ENCODE data around the gene SLC39A13.
A peak's percentile ranks its signal among the peaks of the same experiment; 100 is the strongest.

SLC39A13 gene

DNA sequence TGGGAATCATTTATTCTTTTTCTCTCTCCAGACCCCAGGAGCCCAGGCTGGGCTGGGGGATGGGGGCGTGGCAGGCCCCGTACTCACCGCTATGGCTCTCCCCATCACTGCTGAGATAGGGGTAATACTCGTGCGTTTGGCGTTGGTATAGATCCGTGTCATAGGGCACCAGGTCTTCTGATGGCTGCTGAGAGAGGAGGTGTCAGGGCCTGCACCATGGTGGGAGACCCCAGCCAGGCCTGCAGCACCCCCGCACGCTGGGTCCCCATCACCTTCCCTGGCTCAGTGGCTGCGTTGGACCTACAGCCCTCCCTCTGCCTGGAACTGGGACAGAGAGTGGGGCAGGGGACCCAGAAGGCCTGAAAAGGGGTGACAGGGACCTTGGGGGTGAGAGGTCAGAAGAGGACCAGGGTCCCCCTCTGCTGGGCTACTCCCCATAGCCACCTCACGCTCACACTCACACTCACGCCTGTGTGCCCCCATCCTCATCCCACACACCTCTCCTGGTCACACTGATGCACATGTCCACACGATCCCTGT lies 32.8 kb upstream of the SLC39A13 start:
- no peak overlapping the region for H3K9ac ChIP-seq (ENCODE audit: low read length)
- no peak overlapping the region for H3K4me3 ChIP-seq (ENCODE audit: low read length)
- no peaks in the 10 kb centered on the region for H3K36me3 ChIP-seq (ENCODE audit: control insufficient read depth, insufficient read depth, low read length)
- no peaks in the 10 kb centered on the region for H3K9me3 ChIP-seq (ENCODE audit: control insufficient read depth, low read length)
- no peaks in the 10 kb centered on the region for H3K27me3 ChIP-seq (ENCODE audit: control insufficient read depth, insufficient read depth, low read length)
- H3K4me1 ChIP-seq (ENCODE audit: control insufficient read depth, insufficient read depth, low read length) = no peaks in the 10 kb centered on the region

DNA sequence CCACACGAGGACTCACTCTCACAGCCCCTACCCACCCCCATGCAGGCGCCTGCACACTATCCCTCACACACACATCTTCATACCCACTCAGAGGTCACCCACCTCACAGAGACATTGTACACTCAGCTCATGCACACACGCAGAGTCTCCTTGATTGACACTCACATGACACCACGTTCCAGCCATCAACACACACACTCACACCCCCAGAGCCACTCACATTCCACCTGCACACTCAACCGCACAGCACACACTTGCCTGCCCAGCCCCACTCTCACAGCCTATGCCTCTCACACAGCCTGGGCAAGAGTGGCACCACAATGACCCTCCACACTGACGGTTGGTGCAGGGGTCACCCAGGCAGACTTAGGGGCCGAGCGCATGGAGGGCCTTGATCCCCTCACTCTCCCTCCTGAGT lies 32.3 kb upstream of the SLC39A13 start:
- Histone ChIP-seq H3K9me3 (ENCODE audit: control insufficient read depth, low read length) (no peaks in the 10 kb centered on the region), H3K4me3 (ENCODE audit: low read length) (no peak overlapping the region), H3K9ac (ENCODE audit: low read length) (no peak overlapping the region), H3K36me3 (ENCODE audit: control insufficient read depth, insufficient read depth, low read length) (no peaks in the 10 kb centered on the region), H3K4me1 (ENCODE audit: control insufficient read depth, insufficient read depth, low read length) (no peaks in the 10 kb centered on the region), H3K27me3 (ENCODE audit: control insufficient read depth, insufficient read depth, low read length) (no peaks in the 10 kb centered on the region)

- Histone ChIP-seq H3K36me3 (ENCODE audit: control insufficient read depth, insufficient read depth, low read length) (no peaks in the 10 kb centered on the region), H3K4me3 (ENCODE audit: low read length) (no peak overlapping the region), H3K27me3 (ENCODE audit: control insufficient read depth, insufficient read depth, low read length) (no peaks in the 10 kb centered on the region), H3K9ac (ENCODE audit: low read length) (peak overlapping the region; percentile 53), H3K9me3 (ENCODE audit: control insufficient read depth, low read length) (no peaks in the 10 kb centered on the region), H3K4me1 (ENCODE audit: control insufficient read depth, insufficient read depth, low read length) (no peaks in the 10 kb centered on the region)
Measured at GRCh38 chr11:47376525-47377371, 31.6 kb upstream of the SLC39A13 start.

DNA sequence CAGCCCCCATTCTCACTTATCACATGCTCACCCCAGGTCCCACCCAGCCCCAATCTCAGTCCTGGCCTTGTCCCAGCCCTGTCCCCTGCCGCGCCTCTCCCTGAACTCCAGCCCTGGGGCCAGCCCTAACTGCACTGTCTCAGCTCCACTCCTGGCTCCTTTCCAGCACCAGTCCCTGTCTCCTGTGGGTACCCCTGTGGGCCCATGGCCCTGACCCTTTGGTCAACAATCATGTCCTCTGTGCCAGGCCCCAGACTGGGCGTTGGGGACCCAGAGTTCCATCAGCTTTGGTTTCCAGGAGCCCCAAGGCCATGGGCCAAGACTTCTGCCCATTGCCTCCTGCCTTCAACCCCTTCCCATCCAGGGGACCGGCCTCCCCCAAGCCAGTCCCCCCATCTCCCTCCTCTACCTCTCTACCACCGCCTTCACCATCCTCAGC lies 30.8 kb upstream of the SLC39A13 start:
- Histone ChIP-seq H3K9me3 (ENCODE audit: control insufficient read depth, low read length) (no peaks in the 10 kb centered on the region), H3K4me3 (ENCODE audit: low read length) (no peak overlapping the region), H3K9ac (ENCODE audit: low read length) (peak overlapping the region; percentile 53), H3K27me3 (ENCODE audit: control insufficient read depth, insufficient read depth, low read length) (no peaks in the 10 kb centered on the region), H3K4me1 (ENCODE audit: control insufficient read depth, insufficient read depth, low read length) (no peaks in the 10 kb centered on the region), H3K36me3 (ENCODE audit: control insufficient read depth, insufficient read depth, low read length) (no peaks in the 10 kb centered on the region)

GRCh38 chr11:47378010-47378835 lies 30.2 kb upstream of the SLC39A13 start, which contains the start of gene SPI1:
Gene SPI1, minus strand, starts transcription at chr11:47378547. Its CDS starts 194 bp downstream, at chr11:47378353.
- H3K36me3 ChIP-seq (ENCODE audit: control insufficient read depth, insufficient read depth, low read length) = no peaks in the 10 kb centered on the region
- peak within 1 kb of the TSS; percentile 53 for H3K9ac ChIP-seq (ENCODE audit: low read length)
- no peaks in the 10 kb centered on the region for H3K4me1 ChIP-seq (ENCODE audit: control insufficient read depth, insufficient read depth, low read length)
- no peak within 1 kb of the TSS for H3K4me3 ChIP-seq (ENCODE audit: low read length)
- H3K27me3 ChIP-seq (ENCODE audit: control insufficient read depth, insufficient read depth, low read length) = no peaks in the 10 kb centered on the region
- no peaks in the 10 kb centered on the region for H3K9me3 ChIP-seq (ENCODE audit: control insufficient read depth, low read length)

DNA sequence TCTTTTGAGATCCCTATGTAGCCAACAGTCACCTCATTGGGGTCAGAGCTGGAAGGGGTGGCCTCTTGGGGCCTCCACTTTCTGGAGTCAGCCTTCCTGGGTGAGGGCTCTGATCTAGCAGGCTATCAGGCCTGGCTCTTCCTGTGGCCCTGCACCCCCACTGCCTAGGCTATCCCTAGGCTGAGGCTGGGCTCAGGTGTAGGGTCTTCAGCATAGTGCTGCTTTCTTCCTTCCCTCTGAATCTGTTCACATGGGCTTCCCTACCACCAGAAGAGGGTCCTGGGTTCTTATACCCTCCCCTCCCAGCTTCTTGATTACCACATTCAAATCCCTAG lies 29.6 kb upstream of the SLC39A13 start:
- no peaks in the 10 kb centered on the region for H3K4me1 ChIP-seq (ENCODE audit: control insufficient read depth, insufficient read depth, low read length)
- no peaks in the 10 kb centered on the region for H3K27me3 ChIP-seq (ENCODE audit: control insufficient read depth, insufficient read depth, low read length)
- no peak overlapping the region for H3K9ac ChIP-seq (ENCODE audit: low read length)
- no peaks in the 10 kb centered on the region for H3K36me3 ChIP-seq (ENCODE audit: control insufficient read depth, insufficient read depth, low read length)
- no peaks in the 10 kb centered on the region for H3K9me3 ChIP-seq (ENCODE audit: control insufficient read depth, low read length)
- H3K4me3 ChIP-seq (ENCODE audit: low read length) = no peak overlapping the region

DNA sequence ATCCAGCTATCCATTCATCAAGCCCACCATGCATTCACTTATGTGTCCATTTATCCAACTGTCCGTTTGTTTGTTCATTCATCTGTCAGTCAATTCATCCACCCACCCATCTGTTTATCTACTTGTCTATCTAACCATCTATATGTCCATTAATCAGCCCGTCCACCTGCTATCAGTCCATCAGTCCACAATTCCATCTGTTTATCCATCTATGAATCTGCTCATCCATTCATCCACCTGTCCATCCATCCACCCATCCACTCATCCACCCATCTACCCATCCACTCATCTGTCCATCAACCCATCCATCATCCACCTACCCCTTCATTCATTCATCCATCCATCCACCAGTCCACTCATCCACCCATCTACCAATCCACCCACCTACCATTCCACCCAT lies 29.1 kb upstream of the SLC39A13 start:
- no peak overlapping the region for H3K4me3 ChIP-seq (ENCODE audit: low read length)
- H3K27me3 ChIP-seq (ENCODE audit: control insufficient read depth, insufficient read depth, low read length) = no peaks in the 10 kb centered on the region
- H3K4me1 ChIP-seq (ENCODE audit: control insufficient read depth, insufficient read depth, low read length) = no peaks in the 10 kb centered on the region
- H3K36me3 ChIP-seq (ENCODE audit: control insufficient read depth, insufficient read depth, low read length) = no peaks in the 10 kb centered on the region
- no peaks in the 10 kb centered on the region for H3K9me3 ChIP-seq (ENCODE audit: control insufficient read depth, low read length)
- no peak overlapping the region for H3K9ac ChIP-seq (ENCODE audit: low read length)

DNA sequence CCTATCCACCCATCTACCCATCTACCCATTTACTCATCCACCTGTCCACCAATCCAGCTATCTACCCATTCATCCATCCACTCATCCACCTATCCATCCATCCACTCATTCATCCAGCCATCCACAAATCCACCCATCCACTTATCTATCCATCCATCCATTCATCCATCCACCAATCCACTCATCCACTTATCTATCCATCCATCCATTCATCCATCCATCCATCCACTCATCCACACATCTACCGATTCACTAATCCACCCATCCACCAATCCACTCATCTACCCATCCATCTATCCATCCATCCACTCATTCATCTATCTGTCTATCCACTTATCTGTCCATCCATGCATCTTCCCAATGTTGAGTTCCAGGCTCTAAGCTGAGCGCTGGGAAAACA lies 28.3 kb upstream of the SLC39A13 start:
- no peaks in the 10 kb centered on the region for H3K9me3 ChIP-seq (ENCODE audit: control insufficient read depth, low read length)
- no peaks in the 10 kb centered on the region for H3K36me3 ChIP-seq (ENCODE audit: control insufficient read depth, insufficient read depth, low read length)
- no peaks in the 10 kb centered on the region for H3K27me3 ChIP-seq (ENCODE audit: control insufficient read depth, insufficient read depth, low read length)
- H3K4me3 ChIP-seq (ENCODE audit: low read length) = no peak overlapping the region
- H3K9ac ChIP-seq (ENCODE audit: low read length) = no peak overlapping the region
- H3K4me1 ChIP-seq (ENCODE audit: control insufficient read depth, insufficient read depth, low read length) = no peaks in the 10 kb centered on the region

- H3K9me3 ChIP-seq (ENCODE audit: control insufficient read depth, low read length) = no peaks in the 10 kb centered on the region
- H3K27me3 ChIP-seq (ENCODE audit: control insufficient read depth, insufficient read depth, low read length) = no peaks in the 10 kb centered on the region
- no peaks in the 10 kb centered on the region for H3K4me1 ChIP-seq (ENCODE audit: control insufficient read depth, insufficient read depth, low read length)
- H3K4me3 ChIP-seq (ENCODE audit: low read length) = no peak overlapping the region
- H3K9ac ChIP-seq (ENCODE audit: low read length) = no peak overlapping the region
- H3K36me3 ChIP-seq (ENCODE audit: control insufficient read depth, insufficient read depth, low read length) = no peaks in the 10 kb centered on the region
Measured at GRCh38 chr11:47383071-47383470, 25.3 kb upstream of the SLC39A13 start.

DNA sequence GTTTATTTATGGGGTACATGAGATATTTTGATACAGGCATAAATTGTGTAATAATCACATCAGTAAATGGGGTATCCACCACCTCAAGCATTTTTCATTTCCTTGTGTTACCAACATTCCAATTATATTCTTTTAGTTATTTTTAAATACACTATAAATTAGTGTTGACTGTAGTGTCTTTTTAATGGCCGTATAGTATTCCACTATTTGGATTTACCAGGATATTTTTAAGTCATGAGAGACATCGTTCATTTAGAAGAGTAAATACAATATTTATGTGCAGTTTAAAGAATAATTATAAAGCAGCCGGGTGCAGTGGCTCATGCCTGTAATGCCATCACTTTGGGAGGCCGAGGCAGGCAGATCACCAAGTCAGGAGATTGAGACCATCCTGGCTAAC lies 23.9 kb upstream of the SLC39A13 start:
- Histone ChIP-seq H3K4me3 (ENCODE audit: low read length) (no peak overlapping the region), H3K9me3 (ENCODE audit: control insufficient read depth, low read length) (no peaks in the 10 kb centered on the region), H3K36me3 (ENCODE audit: control insufficient read depth, insufficient read depth, low read length) (no peaks in the 10 kb centered on the region), H3K4me1 (ENCODE audit: control insufficient read depth, insufficient read depth, low read length) (peaks cover 6% of the 10 kb centered on the region), H3K9ac (ENCODE audit: low read length) (no peak overlapping the region), H3K27me3 (ENCODE audit: control insufficient read depth, insufficient read depth, low read length) (no peaks in the 10 kb centered on the region)

- Histone ChIP-seq H3K9me3 (ENCODE audit: control insufficient read depth, low read length) (no peaks in the 10 kb centered on the region), H3K36me3 (ENCODE audit: control insufficient read depth, insufficient read depth, low read length) (no peaks in the 10 kb centered on the region), H3K4me3 (ENCODE audit: low read length) (no peak overlapping the region), H3K4me1 (ENCODE audit: control insufficient read depth, insufficient read depth, low read length) (peaks cover 6% of the 10 kb centered on the region), H3K27me3 (ENCODE audit: control insufficient read depth, insufficient read depth, low read length) (no peaks in the 10 kb centered on the region), H3K9ac (ENCODE audit: low read length) (no peak overlapping the region)
Measured at GRCh38 chr11:47387944-47388696, 20.3 kb upstream of the SLC39A13 start.
